GM21717 (cell line): ENCODE results near the gene TMEM19.
A peak's percentile ranks its signal among the peaks of the same experiment; 100 is the strongest.

Experiments used
- ATAC-seq: cut with Tn5 transposase; IDR thresholded peaks from one replicate; pipeline ENCODE4 v1.9.1; 2021; ENCODE audit warnings: mild to moderate bottlenecking, moderate library complexity; ENCODE audit not compliant: unreplicated experiment

TMEM19 gene

DNA sequence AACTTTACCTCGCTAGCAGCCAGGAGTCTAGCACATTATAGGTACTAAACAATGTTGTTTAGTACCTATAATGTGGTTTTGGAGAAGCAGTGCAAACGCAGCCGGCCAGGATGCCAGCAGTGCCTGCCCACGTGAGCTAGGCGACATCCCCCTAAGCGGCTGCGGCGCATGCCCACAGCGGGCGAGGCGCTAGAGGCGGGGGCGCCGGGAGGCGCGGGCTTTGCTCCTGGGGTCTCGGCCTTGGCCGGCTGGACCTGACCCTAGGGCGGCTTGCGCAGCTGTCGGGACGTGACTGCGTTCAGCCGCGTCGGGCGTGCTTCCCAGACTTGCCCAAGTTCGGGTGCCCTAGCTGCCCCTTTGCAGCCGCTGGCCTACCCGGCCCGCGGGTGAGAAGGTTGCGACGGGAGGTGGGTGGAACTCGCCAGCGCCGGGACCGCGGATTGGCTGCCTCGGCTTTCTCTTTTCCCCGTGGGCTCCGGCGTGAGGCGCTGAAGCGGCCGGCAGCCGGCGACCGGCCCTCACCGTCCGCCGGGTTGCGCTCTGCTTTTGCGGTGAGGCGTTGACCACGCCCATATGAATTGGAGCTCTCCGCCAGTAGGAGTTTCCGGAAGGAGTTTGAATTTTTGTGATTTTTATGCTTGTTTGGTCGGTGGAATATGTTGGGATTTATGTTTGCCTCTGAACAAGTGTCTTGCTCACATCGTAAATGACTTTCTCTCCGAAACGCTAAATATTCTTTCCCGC, at the start of gene TMEM19:
TMEM19 (plus strand) TSS at position 169 of the 744 bp plus-strand sequence. CDS start 599 bp downstream, outside the sequence.
- ATAC-seq = peak; percentile 90

DNA sequence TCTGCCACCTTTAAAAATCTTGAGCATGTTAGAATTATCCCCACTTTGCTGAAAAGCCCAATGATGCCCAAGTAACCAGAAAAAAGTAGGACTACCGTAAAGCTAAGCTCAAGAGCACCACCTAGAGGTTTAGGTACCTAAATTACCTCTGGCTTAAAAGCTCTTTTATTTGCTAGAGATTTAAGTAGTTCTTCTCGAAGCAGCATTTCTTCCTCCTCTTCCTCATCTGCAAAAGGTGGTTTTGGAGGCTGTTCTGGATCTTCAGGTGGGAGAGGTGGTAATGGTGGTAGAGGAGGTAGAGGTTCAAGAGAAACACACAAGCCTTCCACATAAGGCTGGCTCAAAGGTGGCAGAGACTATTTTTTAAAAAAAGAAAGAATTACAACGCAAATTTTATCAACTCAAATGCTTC, 49.2 kb upstream of the TMEM19 start:
- peak; percentile 51 for ATAC-seq

DNA sequence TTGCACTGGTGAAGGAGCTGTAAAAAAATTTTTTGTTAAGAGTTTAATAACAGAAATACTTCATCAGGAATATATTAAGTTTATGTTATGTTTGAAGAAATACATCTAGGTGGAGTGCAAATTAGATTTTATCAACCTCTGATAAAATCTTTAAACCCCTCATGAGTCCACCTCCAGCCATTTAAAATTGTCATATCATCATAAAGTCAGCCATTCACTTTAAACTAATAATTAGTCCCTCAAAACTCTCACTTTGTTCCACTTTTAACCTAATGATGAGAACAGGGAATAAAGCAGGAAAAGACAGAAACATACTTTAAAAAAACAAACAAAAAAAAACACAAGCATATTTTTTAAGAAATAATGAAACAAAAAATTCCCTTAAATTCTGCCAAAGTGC, 47.4 kb upstream of the TMEM19 start:
- ATAC-seq = no peak

DNA sequence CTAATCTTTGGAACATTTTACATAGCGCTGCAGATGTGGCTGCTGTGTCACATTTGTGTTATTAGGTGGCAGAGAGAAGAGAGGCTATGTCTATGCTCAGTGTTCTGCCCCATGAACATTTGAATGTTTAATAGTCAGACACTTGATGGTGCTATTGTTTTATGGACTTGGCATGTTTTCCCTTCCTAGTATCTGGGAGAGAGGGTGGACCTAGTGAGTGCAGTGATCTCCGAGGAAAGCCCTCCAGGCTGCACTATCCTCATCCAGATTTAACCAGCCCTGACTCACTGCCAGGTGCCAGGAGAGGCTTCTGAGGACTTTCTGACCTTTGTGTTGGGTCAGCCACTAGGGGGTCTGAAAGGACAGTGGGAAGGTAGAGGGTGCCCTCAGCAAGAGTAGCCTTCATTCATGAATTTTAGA, 46.5 kb upstream of the TMEM19 start:
- no peak for ATAC-seq

DNA sequence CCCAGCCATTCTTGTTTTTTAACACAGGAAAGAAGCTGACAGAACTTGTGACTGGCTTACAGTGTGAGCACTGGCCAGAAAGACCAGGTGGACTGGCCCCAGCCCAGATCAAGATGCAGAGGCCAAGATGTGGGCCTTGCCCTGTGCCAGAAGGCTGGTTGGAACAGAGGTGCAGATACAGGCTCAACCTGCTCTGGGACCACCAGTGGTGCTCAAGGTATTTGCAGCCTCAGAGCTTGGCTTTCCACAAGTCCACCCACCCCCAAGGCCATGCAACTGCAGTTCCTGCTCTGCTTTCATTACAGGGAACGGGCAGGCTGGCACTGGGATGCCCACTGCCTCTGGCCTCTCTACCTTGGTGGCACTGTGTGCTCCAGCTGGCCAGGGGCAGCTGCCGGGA, 45.6 kb upstream of the TMEM19 start:
- ATAC-seq = no peak

DNA sequence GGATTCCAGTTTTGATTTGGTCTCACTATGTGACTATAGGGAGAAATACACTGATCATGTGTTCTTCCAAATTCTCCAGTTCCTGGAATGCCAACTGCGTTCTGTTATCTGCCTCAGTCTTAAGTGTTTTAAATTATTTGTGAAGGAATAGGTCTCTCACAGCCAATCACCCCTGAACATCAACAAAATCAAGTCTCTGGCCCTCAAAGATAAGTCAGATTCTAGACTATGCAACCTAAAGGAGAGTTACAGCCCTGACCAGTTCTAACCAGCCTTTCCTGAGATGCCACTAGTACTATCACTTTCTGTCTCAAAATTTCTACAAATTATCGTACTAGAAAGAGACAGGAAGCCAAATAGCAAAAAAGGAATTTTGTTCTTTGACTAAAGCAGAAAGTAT, 44.5 kb upstream of the TMEM19 start:
- no peak for ATAC-seq

DNA sequence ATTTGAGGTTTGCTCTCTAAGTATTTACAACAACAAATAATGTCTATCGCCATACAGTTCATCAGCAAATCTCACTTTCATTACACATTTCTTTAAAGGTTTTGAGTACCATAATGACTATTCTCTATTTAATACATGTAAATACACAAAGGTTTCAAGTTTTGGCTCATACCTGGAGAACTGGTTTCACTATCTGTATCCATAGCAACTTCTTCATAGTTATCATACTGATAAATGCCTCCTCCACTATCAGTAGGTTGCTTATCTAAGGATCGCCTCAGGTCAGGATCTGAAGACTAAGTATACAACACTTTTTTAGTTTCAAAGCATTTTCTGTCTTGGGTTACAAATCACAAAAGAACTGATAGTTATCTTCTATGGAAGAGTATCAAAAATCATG, 43.6 kb upstream of the TMEM19 start:
- peak; percentile 80 for ATAC-seq

DNA sequence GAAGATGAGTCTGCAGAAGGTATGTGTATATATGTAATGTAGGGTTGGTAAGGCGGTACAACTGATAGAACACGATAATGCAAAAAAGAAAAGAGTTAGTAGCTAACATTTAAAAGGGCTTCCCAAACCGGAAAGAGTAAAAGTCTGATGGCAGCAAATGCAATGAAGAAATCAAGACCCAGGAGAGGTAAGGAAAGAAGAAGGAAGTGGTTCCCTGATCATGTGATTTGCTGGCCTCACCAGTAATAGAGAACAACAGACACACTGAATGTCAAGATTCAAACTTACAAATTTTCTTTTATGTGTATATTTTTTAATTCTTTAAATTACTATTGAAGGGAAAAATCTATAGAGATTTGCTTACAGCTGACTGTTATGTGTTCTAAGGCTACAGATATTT, 40.6 kb upstream of the TMEM19 start:
- ATAC-seq = no peak

DNA sequence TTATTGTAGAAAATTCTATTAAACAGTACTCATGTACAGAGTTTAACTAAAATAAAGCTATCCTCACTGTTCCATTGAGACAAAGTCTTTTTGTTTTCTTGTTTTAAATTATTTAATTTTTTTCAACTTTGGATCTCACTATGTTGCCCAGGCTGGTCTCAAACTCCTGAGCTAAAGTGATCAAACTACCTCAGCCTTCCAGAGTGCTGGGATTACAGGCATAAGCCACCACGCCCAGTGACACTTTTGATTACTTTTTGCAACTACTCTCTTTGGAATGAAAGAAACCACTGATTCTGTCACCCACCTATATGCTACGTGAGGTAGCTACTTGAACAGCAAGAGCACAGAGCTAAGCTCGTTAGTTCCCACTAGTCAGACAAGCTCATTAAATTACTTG, 39.4 kb upstream of the TMEM19 start:
- no peak for ATAC-seq

DNA sequence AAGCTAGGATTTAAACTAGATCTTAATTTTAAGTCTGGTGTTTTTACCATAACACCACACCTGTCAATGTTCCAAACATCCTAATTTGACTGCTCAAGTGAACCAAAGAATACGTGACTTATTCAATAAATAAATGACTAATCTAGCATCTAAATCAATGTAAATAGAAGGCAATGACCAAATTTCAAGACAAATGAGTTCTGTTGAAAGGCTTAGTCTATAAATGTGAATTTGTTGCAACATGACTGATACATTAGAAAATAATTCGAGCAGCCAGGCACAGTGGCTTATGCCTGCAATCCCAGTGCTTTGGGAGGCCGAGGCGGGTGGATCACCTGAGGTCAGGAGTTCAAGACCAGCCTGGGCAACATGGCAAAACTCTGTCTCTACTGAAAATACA, 37.3 kb upstream of the TMEM19 start:
- no peak for ATAC-seq

DNA sequence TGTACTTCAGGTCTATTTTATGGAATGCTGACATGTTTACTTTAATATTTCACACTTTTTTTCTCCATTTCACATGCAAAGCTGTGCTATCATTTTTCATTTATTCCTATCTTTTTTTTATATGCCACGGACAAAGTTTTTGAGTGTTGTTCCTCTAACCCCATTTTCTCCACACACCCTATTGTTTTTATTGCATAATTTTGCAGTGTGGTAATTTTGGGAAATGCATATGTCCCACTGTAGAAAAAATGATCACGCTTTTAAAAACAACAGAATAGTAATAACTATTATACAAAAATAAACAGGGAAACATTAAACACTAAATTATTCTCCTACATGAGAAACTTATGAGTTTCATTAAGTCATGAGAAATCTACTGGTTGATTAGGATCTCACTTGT, 36.5 kb upstream of the TMEM19 start:
- ATAC-seq = no peak

DNA sequence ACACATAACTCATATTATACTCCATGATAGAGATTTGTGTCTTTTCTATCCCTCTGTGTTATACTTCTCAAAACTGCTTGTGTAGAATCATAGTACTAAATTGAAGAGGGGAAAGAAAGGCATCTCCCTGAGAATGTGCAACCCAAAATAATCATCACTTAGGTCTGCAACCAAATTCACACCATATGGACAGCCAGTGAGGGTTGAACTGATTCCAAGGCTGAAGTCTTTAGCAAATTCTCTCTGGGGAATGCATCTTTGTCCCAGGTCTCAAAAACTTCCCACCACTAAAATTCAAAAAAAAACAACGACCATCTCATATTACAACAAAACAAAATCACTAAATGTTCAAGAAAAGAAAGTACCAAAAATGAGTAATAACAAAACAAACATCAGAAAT, 33.2 kb upstream of the TMEM19 start:
- no peak for ATAC-seq

DNA sequence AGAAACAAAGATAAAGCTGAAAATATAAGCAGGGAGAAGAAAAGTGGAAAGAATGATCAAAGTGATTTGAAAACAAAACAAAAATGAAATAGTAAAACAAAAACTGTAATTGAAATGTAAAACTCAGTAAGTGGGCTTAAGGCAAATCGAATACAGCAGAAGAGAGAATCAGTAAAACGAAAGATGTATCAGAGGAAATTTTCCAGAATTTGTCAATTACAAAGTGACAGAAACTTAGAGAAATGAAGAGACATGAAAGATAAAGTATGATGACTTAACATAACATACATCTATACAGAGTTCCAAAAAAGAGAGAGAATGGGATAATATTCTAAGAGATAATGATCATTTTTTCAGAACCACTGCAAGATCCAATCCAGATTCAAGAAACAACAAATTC, 32.7 kb upstream of the TMEM19 start:
- no peak for ATAC-seq

DNA sequence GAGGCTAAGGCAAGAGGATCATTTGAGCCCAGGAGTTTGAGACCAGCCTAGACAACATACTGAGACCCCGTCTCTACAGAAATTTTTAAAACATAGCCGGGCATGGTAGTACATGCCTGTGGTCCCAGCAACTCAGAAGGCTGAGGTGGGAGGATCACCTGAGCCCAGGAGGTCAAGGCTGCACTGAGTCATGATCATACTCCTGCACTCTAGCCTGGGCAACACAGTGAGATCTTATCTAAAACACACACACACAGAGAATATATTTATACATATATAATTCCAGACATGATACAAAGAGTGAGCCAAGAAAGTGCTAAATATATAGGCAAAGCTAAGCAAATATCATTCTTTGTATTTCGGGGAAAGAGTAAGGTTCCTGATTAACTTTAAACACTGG, 31.7 kb upstream of the TMEM19 start:
- ATAC-seq = no peak

DNA sequence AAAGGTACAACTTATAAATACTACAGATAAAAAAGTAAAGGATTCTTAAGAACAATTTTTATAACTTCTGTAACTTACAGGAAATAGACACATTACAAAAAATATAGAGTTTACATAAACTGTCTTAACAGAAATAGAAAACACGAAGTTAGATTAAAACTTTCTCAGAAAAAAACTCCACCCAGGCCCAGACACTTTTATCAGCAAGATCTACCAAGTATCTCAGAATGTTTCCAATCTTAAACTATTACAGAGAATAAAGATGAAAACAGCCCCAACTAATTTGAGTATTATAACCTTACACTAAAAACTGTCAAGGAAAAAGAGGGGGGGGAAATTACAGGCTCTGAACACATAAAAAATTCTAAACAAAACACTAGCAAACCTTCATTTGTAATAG, 30.4 kb upstream of the TMEM19 start:
- no peak for ATAC-seq

DNA sequence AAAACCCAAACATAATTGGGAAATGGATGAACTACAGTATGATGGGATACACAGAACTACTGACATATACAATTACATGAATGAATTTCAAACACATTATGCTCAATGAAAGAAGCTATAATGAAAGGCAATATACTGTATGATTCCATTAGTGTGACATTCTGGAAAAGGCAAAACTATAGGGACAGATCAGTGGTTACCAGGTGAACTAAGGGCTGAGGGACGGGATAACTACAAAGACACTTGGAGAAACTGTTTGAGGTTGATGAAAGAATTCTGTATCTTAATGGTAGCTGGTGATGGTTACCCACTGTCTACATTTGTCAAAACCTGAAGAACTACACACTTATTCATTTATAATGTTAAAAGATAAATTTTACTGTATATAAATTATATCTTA, 30.0 kb upstream of the TMEM19 start:
- no peak for ATAC-seq

DNA sequence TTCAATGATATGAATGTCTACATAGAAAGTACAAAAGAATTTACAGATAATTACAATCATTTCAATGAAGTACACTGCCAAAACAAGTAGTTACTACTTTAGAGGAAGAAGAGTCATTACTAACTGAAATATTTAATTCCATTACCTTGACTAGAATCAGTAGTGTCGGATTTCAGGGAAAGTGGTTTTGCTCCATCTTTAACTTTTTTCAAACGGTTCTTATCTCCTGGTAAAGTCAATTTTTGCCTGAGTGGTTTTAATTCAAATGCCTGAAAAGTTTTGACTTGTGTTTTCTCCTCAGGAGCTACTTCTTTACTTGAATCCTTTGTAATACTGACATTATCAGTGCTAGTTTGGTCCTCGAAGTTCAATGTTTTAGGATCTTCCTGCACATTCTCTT, 29.1 kb upstream of the TMEM19 start:
- no peak for ATAC-seq

DNA sequence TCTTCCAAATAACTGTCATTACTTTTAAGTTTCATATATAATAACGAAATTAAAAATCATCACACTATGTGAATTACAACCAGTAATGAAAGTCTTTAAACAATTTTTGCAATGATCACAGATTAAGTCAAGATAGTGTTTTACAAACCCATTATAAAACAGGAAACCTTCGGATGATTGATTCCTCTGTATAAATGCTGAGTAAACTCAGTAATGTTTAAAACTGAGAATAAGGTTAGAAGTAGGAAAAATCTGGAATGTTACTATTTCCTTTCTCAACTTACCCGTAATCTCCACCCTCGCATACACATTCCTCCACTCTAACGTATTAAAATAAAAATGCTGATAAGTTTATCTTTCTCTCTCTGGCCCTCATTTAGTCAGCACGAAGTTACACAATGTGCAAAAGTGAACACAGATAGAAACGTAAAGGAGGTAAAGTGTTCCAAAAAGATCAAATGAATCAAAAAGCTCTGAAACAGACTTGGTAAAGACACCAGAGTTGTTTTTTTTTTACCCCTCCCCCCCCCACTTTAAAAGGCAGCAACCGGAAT, 23.8 kb upstream of the TMEM19 start:
- ATAC-seq = no peak

DNA sequence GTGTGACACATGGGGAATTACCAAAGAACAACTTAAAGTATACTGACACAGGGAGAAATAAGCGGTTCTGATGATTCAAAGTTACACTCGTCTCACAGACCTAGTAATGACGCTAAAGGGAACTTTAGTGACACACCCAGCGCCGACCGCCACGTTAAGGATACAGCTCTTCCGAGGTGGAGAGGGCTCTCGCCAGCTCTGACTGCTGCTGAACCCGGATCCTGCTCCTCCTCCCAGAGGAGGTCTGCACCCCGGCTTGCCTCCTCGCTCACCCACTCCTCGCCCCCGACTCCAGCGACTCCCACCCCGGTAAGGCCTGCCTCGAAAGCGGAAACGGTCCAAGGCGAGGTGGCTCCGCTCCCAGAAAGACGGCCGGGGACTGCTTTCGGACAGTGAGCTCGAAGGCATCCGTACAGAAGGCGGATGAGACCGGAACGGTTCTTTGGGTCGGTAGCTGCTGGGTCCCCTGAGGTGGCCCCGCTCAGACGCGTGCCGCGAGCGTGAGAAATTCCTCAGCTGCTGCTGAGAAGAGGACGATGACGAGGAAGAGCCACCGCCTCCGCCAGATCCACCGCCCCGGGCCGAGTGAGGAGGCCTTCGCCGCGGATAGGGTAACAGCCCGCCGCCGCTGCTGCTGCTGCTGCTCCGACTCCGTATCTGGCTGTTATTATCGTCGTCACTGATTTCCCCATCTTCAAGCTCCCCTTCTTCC, 22.9 kb upstream of the TMEM19 start:
- ATAC-seq = peak; percentile 32

DNA sequence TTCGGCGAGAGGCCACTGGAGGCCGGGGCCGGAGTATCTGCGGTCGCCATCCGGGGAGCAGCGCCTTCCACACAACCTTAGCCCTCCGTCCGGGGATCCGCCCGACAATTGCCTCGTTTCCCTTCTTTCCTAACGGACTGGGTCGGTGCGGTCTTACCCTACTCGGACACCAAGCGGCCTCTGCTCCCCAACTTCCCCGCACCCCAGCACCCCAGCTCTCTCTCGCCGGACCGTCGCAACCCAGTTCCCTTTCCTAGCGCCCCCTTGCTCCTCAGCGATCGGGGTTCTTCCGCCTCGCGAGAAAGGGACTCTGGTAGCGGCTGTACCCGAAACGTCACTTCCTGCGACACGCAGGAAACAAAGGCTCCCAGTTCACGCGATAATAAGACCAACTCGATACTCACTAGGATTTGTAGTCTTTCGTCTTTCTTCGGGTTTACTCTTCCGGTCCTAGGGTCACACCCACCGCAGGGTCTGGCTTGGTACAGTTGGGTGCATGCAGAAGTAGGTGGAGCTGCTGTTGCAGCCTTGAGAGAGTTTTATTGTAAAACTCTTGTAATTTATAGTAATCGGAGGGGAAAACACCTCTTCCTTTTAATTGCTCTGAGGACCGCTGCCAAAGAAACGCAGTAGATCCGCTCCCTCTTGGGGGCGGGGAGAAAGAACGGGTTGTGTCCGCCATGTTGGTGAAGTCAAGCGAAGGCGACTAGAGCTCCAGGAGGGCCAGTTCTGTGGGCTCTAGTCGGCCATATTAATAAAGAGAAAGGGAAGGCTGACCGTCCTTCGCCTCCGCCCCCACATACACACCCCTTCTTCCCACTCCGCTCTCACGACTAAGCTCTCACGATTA, 22.1 kb upstream of the TMEM19 start, which contains the start of the genes THAP2 and ZFC3H1:
THAP2 (plus strand) TSS at position 741 of the 850 bp plus-strand sequence. CDS start 209 bp downstream, outside the sequence.
ZFC3H1 (minus strand) TSS at position 288 of the 850 bp plus-strand sequence; CDS start at position 50, 238 bp downstream.
- ATAC-seq = peak; percentile 94
